Naive thymus-derived CD8-positive, alpha-beta T cell (primary cell): Measurements from ENCODE around the gene PROKR1. TPM values are rescaled to one million over a fixed set of nuclear protein-coding genes. Genes with fewer than 3 reads are reported as not detected.

Experiments
- ATAC-seq, 2 donors: fragments of 150-1000 bp; cut with Tn5 transposase in 1 of 2; sonication (Bioruptor Pico), chemical (Tn5 transposase) in 1 of 2; 1 replicate in 1 of 2; 2 replicates in 1 of 2; pipeline ENCODE4 v1.10.0; 2021; ENCODE audit warnings: mild to moderate bottlenecking in 2 of 2, moderate library complexity in 2 of 2
- POLR2A ChIA-PET: fragments of 350-600 bp; sonication (Branson Sonifier 250); formaldehyde crosslinking; loops from one replicate; lab custom pipeline; 2021; ENCODE audit warnings: antibody characterized with exemption; lab: Charles Lee
- DNase-seq, 10 donors: peaks; one replicate each; pipeline versions ENCODE4 v3.0.0 to v3.0.0-alpha.2; 2020 to 2022
- H3K27ac Mint-ChIP-seq, 10 donors: one replicate each; pipeline ENCODE4 v1.8.0; 2020 to 2022; ENCODE audit warnings: mild to moderate bottlenecking in 10 of 10, mixed read lengths in 10 of 10, moderate library complexity in 4 of 10, inconsistent platforms in 1 of 10
- H3K27me3 Mint-ChIP-seq, 5 donors: one replicate each; pipeline ENCODE4 v1.8.0; 2021 to 2022; ENCODE audit warnings: mixed read lengths in 5 of 5
- H3K36me3 Mint-ChIP-seq, 3 donors: one replicate each; pipeline ENCODE4 v1.8.0; 2020 to 2022; ENCODE audit warnings: mixed read lengths in 3 of 3, mild to moderate bottlenecking in 2 of 3, inconsistent platforms in 1 of 3
- H3K4me1 Mint-ChIP-seq, 4 donors: one replicate each; pipeline ENCODE4 v1.8.0; 2021 to 2022; ENCODE audit warnings: mixed read lengths in 4 of 4
- H3K4me3 Mint-ChIP-seq, 10 donors: one replicate each; pipeline ENCODE4 v1.8.0; 2020 to 2022; ENCODE audit warnings: mild to moderate bottlenecking in 10 of 10, mixed read lengths in 10 of 10, moderate library complexity in 6 of 10, inconsistent platforms in 1 of 10
- H3K9me3 Mint-ChIP-seq, 9 donors: one replicate each; pipeline ENCODE4 v1.8.0; 2020 to 2022; ENCODE audit warnings: mixed read lengths in 9 of 9, mild to moderate bottlenecking in 3 of 9, inconsistent platforms in 1 of 9, moderate library complexity in 1 of 9
- polyA plus RNA-seq, 3 donors: library from polyadenylated mRNA; unstranded; fragments of 300-500 nt; fragmentation: Illumina TruSeq; gene quantifications; one replicate each; pipeline ENCODE4 v1.2.3, GENCODE V29; 2021
- total RNA-seq, 8 experiments: library from RNA in 2 of 8; stranded (reverse) in 2 of 8; gene quantifications; one replicate each; pipeline ENCODE4 v1.2.3 and lab custom pipeline; 2021 to 2026

Gene PROKR1
- total and polyA plus RNA-seq, 5 experiments from 2014 or later: not detected

GRCh38 chr2:68686178-68686577 is 42.8 kb downstream of the PROKR1 start:
- ATAC-seq (no peak), DNase-seq (no peak)
- POLR2A ChIA-PET: no interaction called here
- peak overlapping the region in 1 of 10 donors; percentile 20 for H3K27ac Mint-ChIP-seq
- no peak overlapping the region for H3K4me3 Mint-ChIP-seq
- peaks cover 0 to 2% (median 0%) of the 10 kb centered on the region in 3 donors for H3K36me3 Mint-ChIP-seq
- H3K27me3 Mint-ChIP-seq: peaks cover 2 to 15% (median 7%) of the 10 kb centered on the region in 5 donors
- no peaks in the 10 kb centered on the region for H3K9me3 Mint-ChIP-seq
- H3K4me1 Mint-ChIP-seq: peaks cover 0 to 20% (median 6%) of the 10 kb centered on the region in 4 donors

DNA sequence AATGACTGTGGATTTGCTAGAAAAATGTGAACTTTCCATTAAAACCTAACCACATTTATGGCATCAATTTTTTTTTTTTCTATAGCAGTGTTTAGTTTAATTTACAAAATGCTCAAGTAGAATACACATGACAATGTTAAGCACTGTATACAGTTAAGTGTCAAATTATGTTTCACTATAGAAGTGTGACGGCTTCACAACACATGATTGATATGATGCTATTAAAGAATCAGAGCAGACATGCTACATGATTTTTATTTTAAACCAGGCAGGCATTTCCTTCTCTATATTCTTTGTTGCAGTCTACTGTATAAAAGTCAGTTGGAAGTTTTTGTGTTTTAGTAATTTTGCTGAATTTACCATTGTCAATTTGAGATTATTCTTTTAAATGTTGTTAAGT is 43.6 kb downstream of the PROKR1 start:
- POLR2A ChIA-PET: no interaction called here
- peaks cover 0 to 4% (median 0%) of the 10 kb centered on the region in 3 donors for H3K36me3 Mint-ChIP-seq
- no peak overlapping the region for H3K4me3 Mint-ChIP-seq
- DNase-seq (no peak), ATAC-seq (no peak)
- H3K27ac Mint-ChIP-seq: no peak overlapping the region
- H3K9me3 Mint-ChIP-seq: no peaks in the 10 kb centered on the region
- peaks cover 0 to 23% (median 6%) of the 10 kb centered on the region in 4 donors for H3K4me1 Mint-ChIP-seq
- peaks cover 0 to 6% (median 2%) of the 10 kb centered on the region in 5 donors for H3K27me3 Mint-ChIP-seq

DNA sequence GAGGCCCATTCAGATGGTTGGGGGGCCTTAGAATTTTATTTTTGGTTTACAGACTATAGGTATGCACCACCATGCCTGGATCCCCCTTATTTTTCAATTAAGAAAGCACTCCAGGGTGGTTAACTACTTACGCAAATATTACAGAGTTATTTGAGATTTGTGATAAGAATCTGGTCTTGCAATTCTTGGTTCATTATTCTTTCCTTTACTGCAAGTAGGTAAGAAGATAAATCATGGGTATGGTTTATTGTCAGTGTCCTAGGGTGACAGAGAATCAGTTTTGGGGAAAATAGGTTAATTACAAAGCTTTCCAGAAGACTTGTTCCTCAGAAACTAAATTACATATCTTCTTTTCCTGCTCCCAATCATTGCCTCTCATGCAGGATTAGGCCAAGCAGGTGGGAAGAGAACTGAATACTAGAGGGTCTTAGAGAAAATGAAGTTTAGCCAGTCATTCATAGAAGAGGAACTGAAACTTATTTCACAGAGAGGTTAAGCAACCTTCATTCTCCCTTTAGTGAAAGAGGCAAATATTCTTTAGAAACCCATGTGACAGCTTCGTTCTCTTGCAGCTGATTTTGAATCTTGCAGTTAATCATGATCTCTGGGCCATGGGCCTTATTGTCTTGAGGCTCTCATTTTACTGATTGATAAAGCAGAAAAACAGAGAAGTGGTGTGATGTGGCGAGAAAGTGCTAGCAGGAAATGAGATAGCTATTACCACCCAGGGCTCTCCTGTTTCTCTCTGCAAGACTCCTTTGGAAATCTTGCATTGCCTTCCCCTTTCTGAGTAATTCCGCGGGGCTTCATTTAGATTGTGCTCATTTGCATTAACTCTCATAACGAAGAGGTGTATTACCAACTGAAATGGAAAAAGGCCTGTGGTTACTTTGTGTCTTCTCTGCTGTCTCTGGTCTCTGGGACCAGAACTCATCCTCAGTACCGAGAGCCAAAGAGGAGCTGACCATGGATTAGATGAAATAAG is 46.5 kb downstream of the PROKR1 start:
- ATAC-seq: peak in 1 of 2 donors; percentile 20
- POLR2A ChIA-PET: no interaction called here
- H3K27ac Mint-ChIP-seq: peak overlapping the region in 2 of 10 donors; percentile 3 to 34
- peaks cover 0 to 4% (median 0%) of the 10 kb centered on the region in 3 donors for H3K36me3 Mint-ChIP-seq
- H3K9me3 Mint-ChIP-seq: no peaks in the 10 kb centered on the region
- H3K27me3 Mint-ChIP-seq: peaks cover 0 to 2% (median 0%) of the 10 kb centered on the region in 5 donors
- DNase-seq: peak in 1 of 10 donors; percentile 11
- H3K4me3 Mint-ChIP-seq: peak overlapping the region in 1 of 10 donors; percentile 7
- H3K4me1 Mint-ChIP-seq: peaks cover 0 to 29% (median 6%) of the 10 kb centered on the region in 4 donors

DNA sequence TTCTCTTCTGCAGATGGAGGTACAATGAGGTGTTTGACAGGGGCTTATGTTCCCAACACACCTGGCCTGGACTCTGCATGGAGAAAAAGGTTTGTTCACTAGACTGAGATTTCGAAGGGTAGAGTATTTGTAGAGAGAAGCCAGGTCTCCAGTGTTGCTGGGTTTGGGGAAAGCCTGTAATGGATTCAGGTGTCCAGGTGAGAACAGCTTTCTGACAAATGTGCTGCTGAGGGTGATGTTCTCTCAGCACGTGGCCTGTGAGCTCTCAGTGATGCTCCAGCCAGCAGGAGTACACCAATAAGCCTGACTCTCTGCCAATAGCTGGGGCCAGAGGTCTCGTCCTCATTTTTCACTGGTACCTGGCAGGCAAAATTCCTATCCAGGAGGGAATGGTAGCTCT is 47.5 kb downstream of the PROKR1 start:
- no peaks in the 10 kb centered on the region for H3K9me3 Mint-ChIP-seq
- ATAC-seq (no peak), DNase-seq (no peak)
- H3K27ac Mint-ChIP-seq: peak overlapping the region in 1 of 10 donors; percentile 3
- H3K36me3 Mint-ChIP-seq: peaks cover 0 to 4% (median 3%) of the 10 kb centered on the region in 3 donors
- H3K4me1 Mint-ChIP-seq: peaks cover 0 to 29% (median 6%) of the 10 kb centered on the region in 4 donors
- POLR2A ChIA-PET: no interaction called here
- peaks cover 0 to 2% (median 1%) of the 10 kb centered on the region in 5 donors for H3K27me3 Mint-ChIP-seq
- no peak overlapping the region for H3K4me3 Mint-ChIP-seq

- ATAC-seq (no peak), DNase-seq (no peak)
- Mint-ChIP-seq H3K4me3 (no peak overlapping the region), H3K4me1 (peaks cover 0 to 29% (median 6%) of the 10 kb centered on the region in 4 donors), H3K27ac (no peak overlapping the region), H3K36me3 (peaks cover 0 to 4% (median 3%) of the 10 kb centered on the region in 3 donors), H3K9me3 (peaks cover 0 to 4% (median 0%) of the 10 kb centered on the region in 9 donors), H3K27me3 (peaks cover 0 to 2% (median 1%) of the 10 kb centered on the region in 5 donors)
- POLR2A ChIA-PET: no interaction called here
Observed at GRCh38 chr2:68692511-68692910, 49.1 kb downstream of the PROKR1 start.

GRCh38 chr2:68693951-68694350 is 50.6 kb downstream of the PROKR1 start:
- Mint-ChIP-seq H3K4me3 (no peak overlapping the region), H3K4me1 (peaks cover 0 to 26% (median 6%) of the 10 kb centered on the region in 4 donors), H3K36me3 (peaks cover 0 to 4% (median 3%) of the 10 kb centered on the region in 3 donors), H3K27me3 (peaks cover 0 to 2% (median 1%) of the 10 kb centered on the region in 5 donors), H3K9me3 (peaks cover 0 to 4% (median 0%) of the 10 kb centered on the region in 9 donors), H3K27ac (no peak overlapping the region)
- POLR2A ChIA-PET: no interaction called here
- no peak for DNase-seq
- ATAC-seq: no peak

DNA sequence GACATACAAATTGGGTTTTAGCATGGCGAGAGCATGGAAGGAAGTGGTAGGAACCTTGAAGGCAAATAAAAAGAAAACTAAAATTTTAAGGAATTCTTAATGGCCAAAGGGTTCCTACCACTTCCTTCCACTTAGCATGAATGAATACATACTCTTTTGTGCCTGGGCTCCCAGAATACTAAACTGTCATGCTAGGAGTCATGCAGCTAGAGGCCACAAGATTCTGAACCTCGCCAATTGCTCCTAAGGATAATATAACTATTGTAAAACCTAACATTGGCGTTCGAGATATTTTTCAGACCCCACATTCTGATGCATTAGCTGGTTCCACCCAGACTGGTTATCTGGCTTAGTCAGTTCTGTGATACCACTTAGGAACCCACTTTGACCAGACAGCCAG is 52.6 kb downstream of the PROKR1 start:
- peaks cover 0 to 2% (median 0%) of the 10 kb centered on the region in 5 donors for H3K27me3 Mint-ChIP-seq
- H3K27ac Mint-ChIP-seq: peak overlapping the region in 1 of 10 donors; percentile 83
- H3K4me1 Mint-ChIP-seq: peaks cover 0 to 9% (median 0%) of the 10 kb centered on the region in 4 donors
- POLR2A ChIA-PET: no interaction called here
- DNase-seq: no peak
- no peak for ATAC-seq
- H3K4me3 Mint-ChIP-seq: no peak overlapping the region
- peaks cover 0 to 18% (median 6%) of the 10 kb centered on the region in 9 donors for H3K9me3 Mint-ChIP-seq
- peaks cover 0 to 15% (median 11%) of the 10 kb centered on the region in 3 donors for H3K36me3 Mint-ChIP-seq

DNA sequence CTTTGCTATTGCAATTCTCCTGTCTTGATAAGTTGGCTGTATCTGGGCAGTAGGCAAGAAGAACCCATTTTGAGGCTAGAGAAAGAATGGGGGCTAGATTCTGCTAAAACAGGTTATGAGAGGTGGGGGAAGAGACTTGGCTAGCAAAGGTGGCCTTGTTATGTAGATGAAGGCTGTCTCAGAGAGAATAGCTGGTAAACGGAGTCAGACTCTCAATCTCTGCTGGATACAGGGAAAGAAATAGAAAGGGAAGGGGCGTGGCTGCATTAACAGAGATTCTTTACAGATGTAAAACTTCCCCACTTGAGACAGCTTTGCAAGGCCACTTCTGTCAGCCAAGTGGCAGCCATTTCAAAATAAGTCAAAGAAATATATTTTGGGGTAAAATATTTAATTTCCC is 53.2 kb downstream of the PROKR1 start:
- peaks cover 0 to 18% (median 6%) of the 10 kb centered on the region in 9 donors for H3K9me3 Mint-ChIP-seq
- no peak overlapping the region for H3K27ac Mint-ChIP-seq
- ATAC-seq (no peak), DNase-seq (no peak)
- peaks cover 0 to 13% (median 11%) of the 10 kb centered on the region in 3 donors for H3K36me3 Mint-ChIP-seq
- no peak overlapping the region for H3K4me3 Mint-ChIP-seq
- POLR2A ChIA-PET: no interaction called here
- H3K27me3 Mint-ChIP-seq: peaks cover 0 to 2% (median 0%) of the 10 kb centered on the region in 5 donors
- H3K4me1 Mint-ChIP-seq: peaks cover 0 to 7% (median 0%) of the 10 kb centered on the region in 4 donors

- DNase-seq (no peak), ATAC-seq (no peak)
- H3K36me3 Mint-ChIP-seq: peaks cover 0 to 11% (median 11%) of the 10 kb centered on the region in 3 donors
- no peak overlapping the region for H3K4me3 Mint-ChIP-seq
- POLR2A ChIA-PET: no interaction called here
- peaks cover 0 to 4% (median 0%) of the 10 kb centered on the region in 4 donors for H3K4me1 Mint-ChIP-seq
- peaks cover 0 to 1% (median 0%) of the 10 kb centered on the region in 5 donors for H3K27me3 Mint-ChIP-seq
- H3K9me3 Mint-ChIP-seq: peaks cover 0 to 18% (median 6%) of the 10 kb centered on the region in 9 donors
- H3K27ac Mint-ChIP-seq: no peak overlapping the region
Observed at GRCh38 chr2:68698567-68699377, 55.4 kb downstream of the PROKR1 start.

GRCh38 chr2:68700560-68700959 is 57.2 kb downstream of the PROKR1 start:
- H3K27ac Mint-ChIP-seq: no peak overlapping the region
- no peak for ATAC-seq

GRCh38 chr2:68706637-68707036 is 63.3 kb downstream of the PROKR1 start:
- Mint-ChIP-seq H3K27me3 (no peaks in the 10 kb centered on the region), H3K4me1 (peaks cover 0 to 19% (median 7%) of the 10 kb centered on the region in 4 donors), H3K36me3 (no peaks in the 10 kb centered on the region), H3K4me3 (no peak overlapping the region), H3K27ac (no peak overlapping the region), H3K9me3 (no peaks in the 10 kb centered on the region)
- POLR2A ChIA-PET: no interaction called here
- DNase-seq: no peak
- ATAC-seq: no peak

More at GRCh38 chr2:68700560-68700959, 57.2 kb downstream of the PROKR1 start:
- no peak overlapping the region for H3K4me3 Mint-ChIP-seq
- H3K27me3 Mint-ChIP-seq: no peaks in the 10 kb centered on the region
- no peak for DNase-seq
- H3K4me1 Mint-ChIP-seq: peaks cover 0 to 4% (median 0%) of the 10 kb centered on the region in 4 donors
- H3K36me3 Mint-ChIP-seq: peaks cover 0 to 11% (median 10%) of the 10 kb centered on the region in 3 donors
- POLR2A ChIA-PET: no interaction called here
- H3K9me3 Mint-ChIP-seq: peaks cover 0 to 18% (median 6%) of the 10 kb centered on the region in 9 donors
